GM19351 (cell line): ENCODE measurements around the gene NKX2-1.

Source experiments
- ATAC-seq: cut with Tn5 transposase; IDR thresholded peaks from one replicate; pipeline ENCODE4 v1.9.1; 2021; ENCODE audit warnings: mild to moderate bottlenecking, moderate library complexity; ENCODE audit not compliant: unreplicated experiment

The NKX2-1 gene

GRCh38 chr14:36518031-36518585 is 1.9 kb downstream of the NKX2-1 start:
- ATAC-seq = no peak

- no peak for ATAC-seq
Measured at GRCh38 chr14:36517242-36518030, 2.6 kb downstream of the NKX2-1 start.

GRCh38 chr14:36516719-36517241 is 3.3 kb downstream of the NKX2-1 start:
- ATAC-seq = no peak

- no peak for ATAC-seq
Measured at GRCh38 chr14:36515896-36516718, 3.9 kb downstream of the NKX2-1 start.

- ATAC-seq = no peak
Measured at GRCh38 chr14:36515105-36515593, 4.9 kb downstream of the NKX2-1 start.

- ATAC-seq = no peak
Measured at GRCh38 chr14:36514278-36515104, 5.5 kb downstream of the NKX2-1 start.

GRCh38 chr14:36513451-36514277 is 6.4 kb downstream of the NKX2-1 start:
- no peak for ATAC-seq

- ATAC-seq = no peak
Measured at GRCh38 chr14:36513012-36513420, 7.0 kb downstream of the NKX2-1 start.

- ATAC-seq = no peak
Measured at GRCh38 chr14:36512585-36513003, 7.4 kb downstream of the NKX2-1 start.

GRCh38 chr14:36511981-36512584 is 7.9 kb downstream of the NKX2-1 start:
- no peak for ATAC-seq

- ATAC-seq = no peak
Measured at GRCh38 chr14:36510874-36511273, 9.2 kb downstream of the NKX2-1 start.

- ATAC-seq = no peak
Measured at GRCh38 chr14:36510078-36510799, 9.8 kb downstream of the NKX2-1 start.

- ATAC-seq = no peak
Measured at GRCh38 chr14:36509069-36509917, 10.7 kb downstream of the NKX2-1 start.

- no peak for ATAC-seq
Measured at GRCh38 chr14:36508418-36509068, 11.5 kb downstream of the NKX2-1 start.

- ATAC-seq = no peak
Measured at GRCh38 chr14:36507847-36508417, 12.1 kb downstream of the NKX2-1 start.

GRCh38 chr14:36506732-36507614 is 13.1 kb downstream of the NKX2-1 start:
- ATAC-seq = no peak
